ENCODE measurements around the gene DCDC2.

Gene DCDC2

DNA sequence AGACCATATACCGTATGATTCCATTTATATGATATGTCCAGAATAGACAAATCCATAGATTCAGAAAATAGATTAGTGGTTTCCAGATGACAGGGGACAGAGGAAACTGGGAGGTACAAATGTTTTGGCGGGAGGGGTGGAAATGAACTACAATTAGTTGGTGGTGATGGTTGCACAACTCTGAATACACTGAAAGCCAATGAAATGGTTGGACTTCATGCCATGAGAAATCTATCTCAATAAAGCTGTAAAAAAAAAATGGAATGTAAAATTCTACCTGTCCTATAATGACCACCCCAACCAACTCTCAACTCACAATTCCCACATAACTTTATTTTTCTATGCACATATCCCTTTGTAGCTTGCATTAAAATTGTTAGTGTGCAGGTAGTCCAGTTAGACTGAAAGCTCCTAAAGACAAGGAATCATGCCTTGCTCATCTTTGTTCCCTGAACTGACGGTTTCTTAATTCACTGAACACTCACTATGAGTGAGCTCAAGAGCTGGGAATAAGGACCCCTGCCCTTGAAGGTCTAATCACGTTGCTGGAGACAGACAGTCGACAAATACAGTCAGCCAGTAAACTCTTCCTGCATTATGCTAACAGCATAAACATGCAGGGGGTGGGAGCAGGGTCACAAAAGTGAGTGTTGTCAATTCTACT, 1.4 kb downstream of the DCDC2 start:
- TF ChIP-seq GATA1 (IDR thresholded peaks at IDR 0.05; ENCODE audit: low read depth, low read length) (no peak), POLR2A (IDR thresholded peaks at IDR 0.05; ENCODE audit: low read length) (no peak)
- DNase-seq: no peak

DNA sequence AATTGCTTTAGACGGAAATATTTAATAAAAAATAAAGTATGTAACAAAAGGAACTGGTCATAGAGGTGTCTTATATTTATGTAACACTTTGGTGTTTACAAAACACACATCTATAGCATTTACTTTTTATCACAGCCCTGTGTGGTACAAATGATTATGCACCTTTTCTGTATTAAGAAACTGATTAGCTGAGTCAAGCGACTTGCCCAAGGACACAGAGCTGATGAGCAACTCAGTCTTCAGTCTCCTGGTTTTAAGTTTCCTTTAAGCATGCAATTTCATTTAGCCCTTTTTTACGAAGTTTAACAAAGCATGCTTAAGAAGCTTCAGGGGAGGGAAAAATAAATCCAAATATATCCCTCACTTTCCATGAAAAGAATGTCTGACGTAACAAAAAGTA, 2.5 kb downstream of the DCDC2 start:
- no peak for DNase-seq
- TF ChIP-seq GATA1 (IDR thresholded peaks at IDR 0.05; ENCODE audit: low read depth, low read length) (no peak), POLR2A (IDR thresholded peaks at IDR 0.05; ENCODE audit: low read length) (no peak)

DNA sequence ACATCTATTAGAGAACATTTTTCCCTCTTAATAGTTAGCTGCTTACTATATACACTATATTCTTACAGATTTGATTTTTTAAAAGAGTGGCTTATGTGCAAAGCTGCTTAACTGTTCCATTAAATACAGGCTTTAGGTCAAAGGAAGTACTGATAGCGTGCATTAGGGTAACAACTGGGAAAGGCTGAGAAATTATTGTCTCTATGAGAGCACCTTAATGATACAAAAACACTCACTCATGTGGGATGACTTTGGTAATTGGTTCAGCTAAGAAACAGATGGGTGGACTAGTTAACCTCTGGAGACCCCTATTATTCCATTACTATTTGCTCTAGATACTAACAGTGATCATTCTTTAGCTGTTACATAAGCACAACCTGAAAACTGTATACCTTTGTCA, 4.0 kb downstream of the DCDC2 start:
- no peak for TF ChIP-seq POLR2A (IDR thresholded peaks at IDR 0.05; ENCODE audit: low read length)
- TF ChIP-seq GATA1 (IDR thresholded peaks at IDR 0.05; ENCODE audit: low read depth, low read length): no peak
- no peak for DNase-seq

DNA sequence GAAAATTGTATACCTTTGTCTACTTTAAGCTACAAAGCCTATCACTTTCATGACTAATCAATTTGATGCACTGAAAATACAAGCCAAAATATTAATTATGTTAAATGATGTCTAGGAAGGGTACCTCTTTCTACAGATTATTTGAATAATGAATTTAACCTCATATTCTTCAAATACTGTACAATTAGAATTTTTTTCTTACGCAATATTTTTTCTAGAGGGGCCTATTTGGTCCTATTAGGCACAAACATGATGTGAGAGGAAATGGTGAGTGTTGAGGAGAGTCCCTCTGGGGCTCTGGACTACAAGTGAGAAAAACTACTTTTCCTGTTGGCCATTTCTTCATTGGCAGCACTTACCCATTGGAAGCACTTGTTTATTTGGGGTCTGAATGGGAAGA, 5.4 kb downstream of the DCDC2 start:
- TF ChIP-seq GATA1 (IDR thresholded peaks at IDR 0.05; ENCODE audit: low read depth, low read length) (no peak), POLR2A (IDR thresholded peaks at IDR 0.05; ENCODE audit: low read length) (no peak)
- DNase-seq: no peak

DNA sequence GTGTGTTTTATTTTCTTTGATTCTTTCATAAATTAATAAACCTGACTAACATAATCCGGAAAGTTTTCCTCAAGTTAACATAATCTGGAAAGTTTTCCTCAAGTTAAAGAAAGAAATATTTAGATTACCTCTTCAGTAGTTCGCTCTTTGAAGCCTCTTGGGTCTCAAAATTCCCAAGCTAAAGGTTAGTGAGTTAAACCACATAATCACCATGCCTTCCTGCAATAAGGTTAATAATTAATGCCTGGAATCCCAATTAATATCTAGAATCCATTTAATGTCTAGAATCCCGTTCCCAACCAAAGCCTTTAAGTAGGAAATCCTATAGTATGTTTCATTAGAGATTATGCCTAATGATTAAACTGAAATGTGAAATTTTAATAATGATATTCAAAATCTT, 12.9 kb downstream of the DCDC2 start:
- DNase-seq: no peak
- no peak for TF ChIP-seq GATA1 (IDR thresholded peaks at IDR 0.05; ENCODE audit: low read depth, low read length)
- TF ChIP-seq POLR2A (IDR thresholded peaks at IDR 0.05; ENCODE audit: low read length): no peak

DNA sequence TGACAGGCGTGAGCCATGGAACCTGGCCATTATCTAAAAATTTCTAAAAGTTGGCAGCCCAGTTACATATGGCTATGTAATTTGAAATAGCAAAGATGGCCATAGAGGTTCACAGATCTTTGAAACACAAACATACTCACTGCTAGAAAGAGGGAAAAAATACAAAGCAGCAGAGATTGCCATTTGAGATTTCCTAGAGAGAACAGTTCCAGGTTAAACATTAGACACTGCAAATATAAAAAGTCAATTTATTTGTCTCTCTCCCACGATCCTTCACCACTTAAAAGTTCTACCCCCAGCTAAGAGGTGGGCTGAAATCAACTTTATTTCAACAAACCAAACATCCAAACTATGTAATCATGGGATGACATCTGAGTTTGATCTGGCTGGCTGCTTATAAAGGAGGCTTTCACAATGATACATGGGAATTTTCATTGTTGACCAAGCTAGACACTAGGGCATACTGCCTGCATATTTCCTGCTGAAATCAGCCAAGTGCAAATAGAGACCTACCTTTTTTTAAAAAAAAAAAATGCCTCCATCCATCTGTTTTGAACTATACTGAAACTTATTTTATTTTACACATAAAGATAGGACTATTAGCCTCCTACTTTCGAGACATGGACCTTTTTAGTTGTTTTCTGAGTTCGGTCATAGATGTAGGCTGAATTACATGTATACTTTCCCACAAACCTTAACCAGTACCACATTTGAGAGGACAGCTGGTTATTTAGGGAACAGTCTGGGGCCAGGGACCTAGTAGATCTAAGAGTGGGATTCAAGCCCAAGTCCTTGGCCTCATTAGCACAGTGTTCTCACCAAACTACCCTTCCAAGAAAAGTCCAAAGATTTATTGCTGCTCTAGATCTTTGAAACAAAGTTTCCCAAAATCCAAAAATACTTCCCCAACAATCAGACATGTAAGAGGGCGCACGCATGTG, 16.6 kb downstream of the DCDC2 start:
- TF ChIP-seq GATA1 (IDR thresholded peaks at IDR 0.05; ENCODE audit: low read depth, low read length) (no peak), POLR2A (IDR thresholded peaks at IDR 0.05; ENCODE audit: low read length) (no peak)
- no peak for DNase-seq

DNA sequence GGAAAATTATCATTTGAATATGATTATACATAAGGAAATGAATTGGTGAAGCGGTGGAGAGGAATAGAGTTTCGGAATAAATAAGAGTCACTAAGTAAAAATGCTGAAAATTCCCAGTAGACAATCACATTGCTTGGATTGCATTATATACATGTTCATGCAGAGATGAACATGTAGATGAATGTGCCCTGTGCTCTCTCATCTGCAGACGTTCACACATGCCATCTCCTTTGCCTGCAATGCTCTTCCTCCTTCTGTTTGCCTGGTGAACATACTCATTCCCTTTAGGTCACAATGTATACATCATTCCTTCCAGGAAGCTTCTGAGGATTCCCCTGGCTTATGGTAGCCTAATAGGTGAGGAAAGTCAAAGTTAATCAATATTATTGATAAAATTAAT, 17.9 kb downstream of the DCDC2 start:
- no peak for DNase-seq
- TF ChIP-seq POLR2A (IDR thresholded peaks at IDR 0.05; ENCODE audit: low read length): no peak
- no peak for TF ChIP-seq GATA1 (IDR thresholded peaks at IDR 0.05; ENCODE audit: low read depth, low read length)

DNA sequence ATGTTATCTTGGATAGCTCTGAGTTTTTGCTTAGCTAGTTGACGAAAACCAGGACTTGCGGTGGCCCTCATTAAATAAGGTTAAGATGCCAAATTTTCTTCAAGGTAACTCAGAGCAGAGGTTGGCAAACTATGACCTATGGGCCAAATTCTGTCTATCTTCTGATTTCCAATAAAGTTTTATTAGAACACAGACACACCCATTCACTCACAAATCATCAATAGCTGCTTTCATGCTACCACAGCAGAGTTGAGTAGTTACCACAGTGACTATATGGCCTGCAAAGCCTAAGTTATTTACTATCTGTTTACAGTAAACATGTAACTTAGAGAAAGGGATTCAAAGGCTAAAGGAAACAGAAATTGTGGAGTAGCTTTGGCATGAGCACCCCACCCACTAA, 23.6 kb downstream of the DCDC2 start:
- no peak for DNase-seq
- TF ChIP-seq POLR2A (IDR thresholded peaks at IDR 0.05; ENCODE audit: low read length): no peak
- no peak for TF ChIP-seq GATA1 (IDR thresholded peaks at IDR 0.05; ENCODE audit: low read depth, low read length)

DNA sequence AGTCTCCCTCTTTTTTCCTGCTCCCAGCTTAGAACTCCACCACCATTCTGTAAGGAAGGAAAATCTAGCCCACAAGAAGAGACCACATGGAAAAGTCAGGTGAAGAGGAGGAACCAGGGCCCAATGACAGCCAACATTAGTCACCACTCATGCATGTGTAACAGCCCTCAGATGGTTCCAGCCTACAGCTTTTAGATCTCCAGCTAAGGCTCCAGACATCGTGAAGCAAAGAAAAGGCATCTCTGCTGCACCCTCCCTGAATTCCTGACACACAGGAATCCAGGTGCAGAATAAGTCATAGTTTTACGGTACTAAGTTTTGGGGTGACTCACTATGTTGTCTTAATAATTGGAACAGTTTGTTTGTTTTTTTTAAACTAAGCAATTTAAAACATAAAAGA, 25.5 kb downstream of the DCDC2 start:
- TF ChIP-seq GATA1 (IDR thresholded peaks at IDR 0.05; ENCODE audit: low read depth, low read length) (no peak), POLR2A (IDR thresholded peaks at IDR 0.05; ENCODE audit: low read length) (no peak)
- no peak for DNase-seq

DNA sequence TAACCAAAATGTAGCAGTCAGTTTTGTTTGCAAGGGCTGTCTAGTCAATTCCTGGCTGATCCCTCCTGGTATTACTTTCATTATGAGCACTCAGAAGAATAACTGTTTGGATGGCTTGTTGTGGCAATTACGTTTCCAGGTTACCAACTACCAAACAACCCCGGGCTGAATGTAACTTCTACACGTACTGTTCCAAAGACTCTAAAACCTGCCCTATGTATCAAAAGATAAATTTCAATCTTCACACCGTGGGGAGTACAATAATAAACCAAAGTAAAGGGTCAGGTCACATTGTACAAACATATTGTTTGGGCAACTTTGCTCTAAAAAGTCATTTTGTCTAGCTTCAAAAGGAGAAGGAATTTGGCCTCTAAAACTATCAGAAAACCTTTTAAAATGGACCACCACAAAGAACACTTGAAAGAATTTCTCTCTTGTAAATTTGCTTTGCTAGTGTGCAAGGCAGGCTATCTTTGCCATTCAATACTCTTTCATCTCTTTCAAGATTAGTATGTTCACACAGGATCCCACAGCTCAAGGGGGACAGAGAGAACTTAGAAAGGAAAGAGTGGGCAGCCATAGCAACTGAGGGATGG, 27.6 kb downstream of the DCDC2 start:
- TF ChIP-seq GATA1 (IDR thresholded peaks at IDR 0.05; ENCODE audit: low read depth, low read length) (no peak), POLR2A (IDR thresholded peaks at IDR 0.05; ENCODE audit: low read length) (no peak)
- no peak for DNase-seq

DNA sequence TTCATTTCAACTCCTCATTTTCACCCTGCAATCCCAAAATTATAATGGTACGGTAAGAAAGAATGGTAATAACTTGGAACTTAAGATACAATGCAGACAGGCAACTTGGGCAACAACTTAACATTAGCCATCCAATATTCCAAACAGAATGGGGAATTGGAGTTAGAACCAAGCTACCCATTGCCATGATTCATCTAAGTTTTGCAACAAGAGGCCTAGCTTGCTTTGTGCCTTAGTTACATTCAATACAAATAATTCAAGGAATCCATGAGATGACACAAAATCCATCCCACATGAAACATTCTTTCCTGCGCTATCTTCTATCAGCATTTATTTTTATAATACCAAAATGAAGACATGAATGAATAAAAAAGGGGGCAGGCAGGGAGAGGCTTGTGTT, 28.4 kb downstream of the DCDC2 start:
- TF ChIP-seq GATA1 (IDR thresholded peaks at IDR 0.05; ENCODE audit: low read depth, low read length): no peak
- no peak for TF ChIP-seq POLR2A (IDR thresholded peaks at IDR 0.05; ENCODE audit: low read length)
- no peak for DNase-seq

DNA sequence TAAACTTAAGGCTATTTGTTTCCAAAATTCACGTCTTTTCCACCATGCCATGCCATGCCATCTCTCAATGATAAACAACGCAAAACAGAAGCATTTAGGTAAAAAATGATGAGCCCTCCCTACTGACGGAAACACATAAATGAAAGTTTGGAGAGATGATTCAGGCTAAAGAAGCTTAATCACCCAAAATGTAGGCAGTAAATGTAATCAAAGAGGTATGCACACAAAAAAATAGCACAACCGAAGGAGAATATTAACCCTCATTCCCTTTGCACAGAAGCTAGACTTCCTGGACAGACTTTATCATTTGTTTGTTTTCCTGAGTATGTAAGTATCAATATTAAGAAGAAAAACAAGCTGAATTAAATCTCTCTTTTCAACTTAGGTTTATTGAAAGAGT, 28.8 kb downstream of the DCDC2 start:
- TF ChIP-seq POLR2A (IDR thresholded peaks at IDR 0.05; ENCODE audit: low read length) (no peak), GATA1 (IDR thresholded peaks at IDR 0.05; ENCODE audit: low read depth, low read length) (no peak)
- no peak for DNase-seq

DNA sequence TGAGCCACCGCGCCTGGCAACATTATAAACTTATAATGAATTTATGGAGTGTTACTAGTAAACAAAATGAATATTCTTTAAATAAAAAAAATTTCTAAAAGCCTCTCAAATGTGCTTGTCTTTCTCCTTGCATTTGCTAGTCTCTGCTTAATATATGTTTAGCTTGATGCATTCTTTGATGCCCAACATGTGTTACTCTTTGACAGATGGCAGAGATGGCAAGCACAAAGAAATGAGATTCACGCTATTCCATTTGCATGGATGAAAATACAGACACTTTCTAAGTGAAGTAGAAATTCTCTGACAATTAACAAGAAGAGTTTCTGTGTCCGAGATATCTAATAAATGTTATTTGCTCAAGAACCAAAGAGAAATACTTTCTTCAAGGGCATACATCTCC, 30.1 kb downstream of the DCDC2 start:
- TF ChIP-seq GATA1 (IDR thresholded peaks at IDR 0.05; ENCODE audit: low read depth, low read length) (no peak), POLR2A (IDR thresholded peaks at IDR 0.05; ENCODE audit: low read length) (no peak)
- no peak for DNase-seq

DNA sequence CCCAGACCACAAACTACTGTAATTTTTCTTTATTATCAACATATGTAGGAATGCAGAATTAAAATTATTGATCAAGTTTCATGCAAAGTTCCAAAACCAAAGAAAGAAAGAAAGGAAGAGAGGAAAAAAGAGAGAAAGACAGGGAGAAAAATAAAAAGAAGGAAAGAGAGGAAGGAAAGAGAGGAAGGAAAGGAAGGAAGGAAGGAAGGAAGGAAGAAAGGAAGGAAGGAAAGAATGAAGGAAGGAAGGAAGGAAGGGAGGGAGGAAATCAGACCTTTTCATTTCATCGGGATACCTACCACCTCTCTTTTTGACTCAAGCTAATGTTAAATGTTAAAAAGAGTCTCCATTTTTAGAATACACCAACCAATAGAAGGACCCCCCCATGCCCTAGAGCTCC, 31.9 kb downstream of the DCDC2 start:
- TF ChIP-seq GATA1 (IDR thresholded peaks at IDR 0.05; ENCODE audit: low read depth, low read length) (no peak), POLR2A (IDR thresholded peaks at IDR 0.05; ENCODE audit: low read length) (no peak)
- DNase-seq: no peak
